HG03571 (cell line): ENCODE results near the gene GGN.

ENCODE experiments used
- ATAC-seq: cut with Tn5 transposase; IDR thresholded peaks from one replicate; pipeline ENCODE4 v1.9.1; 2021; ENCODE audit not compliant: unreplicated experiment

The GGN gene

DNA sequence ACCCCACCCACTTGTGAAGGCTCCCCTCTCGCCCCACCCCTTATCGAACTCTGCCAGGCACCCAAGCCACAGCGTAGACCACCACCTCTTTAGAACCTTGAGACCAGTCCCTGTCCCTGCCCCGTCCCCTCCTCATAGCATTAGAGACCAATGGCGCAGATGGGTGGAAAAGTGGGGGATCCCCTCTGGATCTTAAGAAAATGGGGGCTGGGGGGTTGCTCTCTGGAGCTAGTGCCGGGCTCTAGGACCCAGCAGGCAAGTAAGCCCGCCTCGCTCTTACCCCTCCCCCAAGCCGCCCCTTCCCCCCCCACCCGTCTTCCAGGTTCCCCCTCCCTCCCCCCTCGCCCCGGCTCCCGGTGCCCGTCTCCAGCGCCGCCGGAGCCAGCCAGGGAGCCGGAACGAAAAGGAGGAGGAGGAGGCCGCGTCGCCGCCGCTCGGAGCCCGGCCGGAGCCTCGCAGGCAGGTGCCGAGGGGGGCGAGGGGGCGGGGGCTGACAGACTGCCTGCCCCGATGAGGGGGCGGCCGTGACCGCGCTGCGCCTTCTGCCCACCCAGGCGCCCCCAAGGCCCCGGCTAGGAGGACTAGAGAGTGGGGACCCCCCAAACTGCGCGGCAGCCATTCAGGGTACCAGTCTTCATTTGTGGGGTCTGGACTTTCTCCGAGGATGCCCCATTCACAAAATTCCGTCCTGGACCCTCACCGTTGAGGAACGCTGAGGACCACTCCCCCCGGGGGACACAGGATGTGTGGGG, 691 bp upstream of the GGN start, which contains the start of gene SPRED3:
Gene SPRED3, plus strand, starts transcription at position 349 of the 752 bp plus-strand sequence. CDS start 1,606 bp downstream, outside the sequence.
- no peak for ATAC-seq

DNA sequence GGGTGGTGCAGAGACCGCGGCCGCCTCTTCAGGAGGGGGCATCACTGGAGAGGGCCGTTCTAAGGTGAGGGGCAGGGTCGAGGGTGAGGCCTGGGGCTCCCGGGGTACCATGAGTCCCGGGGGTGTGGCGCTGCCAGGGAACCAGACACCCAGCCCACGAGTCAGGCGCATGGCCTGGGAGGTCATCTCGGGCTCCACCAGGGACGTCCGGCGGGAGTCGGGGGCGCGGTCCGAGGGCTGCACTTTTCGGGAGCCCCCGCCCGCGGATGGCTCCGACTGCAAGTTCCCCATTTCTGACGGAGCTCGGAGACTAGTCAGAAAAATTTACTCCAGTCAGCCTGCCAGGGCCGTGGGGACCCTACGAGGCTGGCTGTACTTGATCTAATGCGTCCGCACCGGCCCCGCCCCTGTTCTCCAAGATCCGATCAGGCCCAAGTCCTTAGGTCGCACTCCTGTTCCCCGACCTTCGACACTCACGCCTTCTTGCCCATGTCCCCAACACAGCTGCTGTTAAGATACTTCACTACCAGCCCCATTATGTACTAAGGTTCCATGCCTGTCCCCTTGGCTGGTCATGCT, 774 bp downstream of the GGN start:
- ATAC-seq, result no peak

- ATAC-seq, result no peak
These were observed 1.4 kb downstream of the GGN start for GRCh38 chr19:38386300-38386970.

- ATAC-seq, result no peak
These were observed 2.0 kb downstream of the GGN start for GRCh38 chr19:38385804-38386257.

GRCh38 chr19:38385057-38385803, 2.6 kb downstream of the GGN start:
- ATAC-seq, result no peak

GRCh38 chr19:38384209-38385027, 3.4 kb downstream of the GGN start:
- ATAC-seq, result no peak

DNA sequence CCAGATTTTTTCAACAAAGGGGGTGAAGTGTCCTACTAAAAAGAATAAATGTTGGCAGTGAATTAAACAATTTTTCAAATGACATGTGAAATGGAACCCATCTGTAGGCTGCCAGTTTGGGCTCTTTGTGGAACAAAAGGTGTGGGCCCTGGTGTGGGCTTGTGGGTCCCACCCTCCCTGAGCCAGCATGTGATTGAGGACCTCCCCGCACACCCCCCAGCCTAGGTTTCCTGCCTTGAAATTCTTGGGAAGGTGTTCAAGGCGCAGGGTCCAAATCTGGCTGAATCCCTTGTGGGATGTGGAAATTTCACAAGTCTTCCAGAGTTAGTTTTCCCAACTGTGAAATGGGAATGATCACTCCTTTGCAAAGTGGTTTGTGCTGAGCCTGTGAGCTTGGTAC, 4.1 kb downstream of the GGN start:
- no peak for ATAC-seq

GRCh38 chr19:38383184-38383583, 4.7 kb downstream of the GGN start:
- no peak for ATAC-seq

- ATAC-seq, result no peak
These were observed 6.7 kb downstream of the GGN start for GRCh38 chr19:38381138-38381537.

GRCh38 chr19:38378866-38379265, 9.0 kb downstream of the GGN start:
- ATAC-seq, result no peak

DNA sequence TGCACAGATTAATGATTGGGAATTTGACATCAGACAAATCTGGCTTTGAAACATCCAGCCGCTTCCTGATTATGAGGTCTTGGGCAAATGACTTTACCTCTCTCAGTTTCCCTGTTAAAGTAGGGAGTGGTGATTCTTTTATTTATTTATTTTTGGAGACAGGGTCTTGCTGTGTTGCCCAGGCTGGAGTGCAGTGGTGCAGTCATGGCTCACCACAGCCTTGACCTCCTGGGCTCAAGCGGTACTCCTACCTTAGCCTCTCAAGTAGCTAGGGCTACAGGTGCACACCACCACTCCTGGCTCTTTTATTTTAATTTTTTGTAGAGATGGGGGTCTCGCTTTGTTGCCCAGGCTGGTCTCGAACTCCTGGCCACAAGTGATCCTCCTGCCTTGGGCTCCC, 10.8 kb downstream of the GGN start:
- ATAC-seq, result no peak

DNA sequence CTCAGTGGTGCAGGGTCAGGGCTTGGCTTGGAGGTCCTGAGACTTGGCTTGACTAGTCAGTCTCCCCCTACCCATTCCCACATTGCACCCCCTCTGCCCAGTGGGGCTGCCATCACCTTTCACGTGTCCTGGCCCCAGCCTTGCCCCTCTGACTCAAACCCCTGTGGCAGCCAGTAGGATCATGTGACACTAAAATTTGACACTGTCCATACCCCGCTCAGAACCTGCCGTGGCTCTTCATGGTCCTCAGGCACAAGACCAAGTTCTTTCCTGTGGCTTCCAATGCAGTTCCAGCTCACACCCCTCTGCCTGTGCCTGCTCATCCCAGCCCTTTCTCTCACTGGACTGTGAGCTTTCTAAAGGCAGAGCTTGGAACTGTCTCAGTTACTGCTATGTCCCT, 11.3 kb downstream of the GGN start:
- ATAC-seq, result no peak

- ATAC-seq, result no peak
These were observed 12.1 kb downstream of the GGN start for GRCh38 chr19:38375748-38376147.

DNA sequence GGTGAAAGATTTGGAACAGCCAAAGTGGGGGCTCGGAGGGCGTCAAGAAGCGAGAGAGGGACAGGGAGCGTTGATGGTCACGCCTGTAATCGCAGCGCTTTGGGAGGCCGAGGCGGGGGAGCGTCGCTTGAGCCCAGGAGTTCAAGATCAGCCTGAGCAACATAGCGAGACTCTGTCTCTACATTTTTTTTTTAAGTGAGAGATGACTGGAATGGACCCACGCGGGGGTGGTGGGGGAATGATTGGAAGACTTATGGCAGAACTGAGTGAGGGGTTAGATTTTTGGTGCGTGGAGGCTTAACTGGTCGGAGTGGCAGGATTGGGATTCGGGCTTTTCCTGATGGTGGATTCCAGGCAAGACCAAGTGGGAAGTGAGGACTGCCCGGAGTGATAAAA, 12.7 kb downstream of the GGN start:
- ATAC-seq, result no peak

DNA sequence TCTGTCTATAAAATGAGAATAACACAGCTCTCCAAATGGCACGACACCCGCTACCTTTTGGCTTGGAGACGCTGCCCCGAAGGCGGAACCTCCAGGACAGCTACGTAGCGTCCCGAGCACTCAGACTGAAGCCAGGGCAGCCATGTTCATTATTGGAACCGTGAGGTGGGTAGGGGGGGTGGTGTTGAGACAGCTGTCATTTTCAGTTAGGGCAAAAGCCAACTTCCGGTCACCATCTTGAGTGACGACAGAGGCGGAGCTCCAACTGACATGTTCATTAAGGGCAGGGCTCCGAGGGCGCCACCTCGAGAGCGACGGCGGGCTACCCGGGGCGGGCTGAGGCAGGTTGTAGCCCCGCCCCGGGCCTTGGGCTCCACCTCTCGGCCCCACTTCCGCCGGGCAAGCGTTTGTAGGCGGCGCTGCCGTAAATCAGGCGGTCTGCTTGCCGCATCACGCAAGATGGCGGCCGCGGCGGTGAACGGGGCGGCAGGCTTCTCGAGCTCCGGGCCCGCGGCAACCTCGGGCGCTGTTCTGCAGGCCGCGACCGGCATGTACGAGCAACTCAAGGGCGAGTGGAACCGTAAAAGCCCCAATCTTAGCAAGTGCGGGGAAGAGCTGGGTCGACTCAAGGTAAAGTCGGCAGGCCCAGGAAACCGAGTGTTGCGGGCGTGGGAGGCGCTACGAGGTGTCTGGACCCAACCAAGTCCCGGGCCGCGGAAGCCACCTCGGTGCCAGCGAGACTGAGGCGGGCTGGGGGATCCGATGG, 13.3 kb downstream of the GGN start, which contains the start of gene PSMD8:
Gene PSMD8, plus strand, starts transcription at position 240 of the 766 bp plus-strand sequence. Its CDS starts 31 bp downstream, at position 271.
- peak; percentile 95 for ATAC-seq

DNA sequence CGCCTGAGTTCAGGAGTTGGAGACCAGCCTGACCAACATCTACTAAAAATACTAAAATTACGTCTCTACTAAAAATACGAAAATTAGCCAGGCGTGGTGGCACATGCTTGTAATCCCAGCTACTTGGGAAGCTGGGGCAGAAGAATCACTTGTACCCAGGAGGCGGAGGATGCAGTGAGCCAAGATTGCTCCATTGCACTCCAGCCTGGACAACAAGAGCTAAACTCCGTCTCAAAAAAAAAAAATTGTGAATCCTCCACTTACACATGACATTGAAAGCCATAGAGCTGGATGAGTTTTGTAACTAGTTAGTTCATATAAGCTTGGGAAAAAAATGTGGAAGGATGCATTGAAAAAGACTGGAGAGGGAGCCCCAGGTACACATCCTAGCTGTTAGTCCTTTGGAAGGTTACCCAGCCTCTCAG, 13.9 kb downstream of the GGN start:
- no peak for ATAC-seq

GRCh38 chr19:38371081-38371480, 16.8 kb downstream of the GGN start:
- ATAC-seq, result no peak

GRCh38 chr19:38370299-38370698, 17.5 kb downstream of the GGN start:
- no peak for ATAC-seq

GRCh38 chr19:38369584-38369983, 18.2 kb downstream of the GGN start:
- no peak for ATAC-seq

DNA sequence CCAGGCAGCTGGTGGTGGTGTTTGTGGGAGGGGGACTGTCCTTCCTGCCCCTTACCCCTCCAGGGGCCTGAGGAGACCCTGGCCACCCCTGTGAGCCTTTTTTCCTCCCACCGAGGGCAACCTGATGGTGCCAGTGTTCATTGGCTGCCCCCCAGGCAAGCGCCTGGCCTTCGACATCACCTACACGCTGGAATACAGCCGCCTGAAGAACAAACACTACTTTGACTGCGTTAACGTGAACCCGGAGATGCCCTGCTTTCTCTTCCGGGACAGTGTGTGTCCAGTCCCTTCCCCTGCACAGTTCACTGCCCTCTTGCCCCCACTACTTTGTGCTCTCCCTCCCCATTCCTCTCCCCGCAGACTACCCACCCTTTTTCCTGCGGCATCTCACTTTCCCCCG, 20.8 kb downstream of the GGN start:
- ATAC-seq, result no peak
